Right ventricle myocardium superior (tissue), 1 donor: ENCODE data around the gene ARHGEF25. TPM values are rescaled to one million over a fixed set of nuclear protein-coding genes. Genes with fewer than 3 reads are reported as not detected.
"Not testable (repeated sequence)": the region's sequence is repeated elsewhere in the genome, so short reads cannot be mapped to it uniquely, and the experiment has no call there.

Experiments
- ATAC-seq: fragments of 200-7000 bp; cut with Tn5 transposase; one replicate; pipeline ENCODE4 v1.9.1; 2020; ENCODE audit warnings: mild to moderate bottlenecking; ENCODE audit not compliant: poor library complexity
- DNase-seq: peaks from one replicate; pipeline ENCODE4 v3.0.0-alpha.2; 2020
- intact Hi-C: fragments of 100-400 bp; cut with DNase I; formaldehyde crosslinking; loops from one replicate; pipeline ENCODE4 v1.11.2; 2022
- long read RNA-seq: library from polyadenylated mRNA; unstranded; transcript quantifications from one replicate; pipeline ENCODE4 v2.0.0, GENCODE V29; 2021
- total RNA-seq: library from RNA; stranded (reverse); fragmentation: NEBNext Ultra II Directional; extraction: Animal tissue kit (Norgen Biotek cat#: 25700); gene quantifications from one replicate; pipeline ENCODE4 v1.2.1, GENCODE V29; 2021
- donor health status: DM: no; HTN: yes; CAD: no; lungs with severe emphysema.

ARHGEF25 gene
- total RNA-seq, result 14.3 TPM
- long read RNA-seq, partial matches to known transcripts, result 0 of 3 reads
- long read RNA-seq, other reads (novel, unspliced or antisense), result 3 of 3 reads

DNA sequence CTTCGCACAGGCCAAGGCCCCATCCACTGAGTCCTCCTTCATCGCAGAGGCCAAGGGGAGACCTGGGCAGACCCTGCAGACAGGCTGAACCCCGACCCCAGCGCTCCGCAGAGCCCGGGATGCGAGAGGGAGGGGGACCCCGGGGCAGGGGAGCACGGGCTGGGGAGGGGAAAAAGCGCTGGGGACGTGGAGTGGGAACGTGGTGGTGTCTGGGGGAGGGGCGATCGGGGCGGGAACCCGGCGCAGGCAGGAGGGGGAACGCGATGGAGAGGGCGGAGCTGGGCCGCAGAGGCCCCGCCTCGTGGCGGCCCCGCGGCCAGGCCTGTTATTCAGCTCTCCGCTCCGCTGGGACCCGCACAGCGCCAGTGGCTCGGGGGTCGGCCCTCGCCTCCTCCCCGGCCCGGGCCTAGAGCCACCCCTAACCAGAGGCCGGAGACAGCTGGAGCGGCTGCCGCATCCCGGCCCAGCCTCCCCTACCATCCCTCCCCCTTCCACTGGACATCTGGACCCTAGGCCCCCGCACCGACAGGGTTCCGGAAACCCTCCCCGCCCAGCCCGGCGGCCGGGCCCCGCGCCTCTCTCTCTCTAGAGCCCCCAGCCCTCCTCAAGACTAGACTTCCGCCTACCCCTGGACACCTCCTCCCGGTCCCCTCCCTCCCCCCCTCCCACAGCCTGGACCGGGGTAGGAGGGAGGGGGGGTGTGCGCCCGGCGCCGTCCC, at the start of gene ARHGEF25:
Gene ARHGEF25, plus strand, starts transcription at position 328 of the 719 bp plus-strand sequence. CDS start 460 bp downstream, outside the sequence.
- DNase-seq, result peak; percentile 88
- intact Hi-C loops, result no loop called here
- peak; percentile 94 for ATAC-seq

DNA sequence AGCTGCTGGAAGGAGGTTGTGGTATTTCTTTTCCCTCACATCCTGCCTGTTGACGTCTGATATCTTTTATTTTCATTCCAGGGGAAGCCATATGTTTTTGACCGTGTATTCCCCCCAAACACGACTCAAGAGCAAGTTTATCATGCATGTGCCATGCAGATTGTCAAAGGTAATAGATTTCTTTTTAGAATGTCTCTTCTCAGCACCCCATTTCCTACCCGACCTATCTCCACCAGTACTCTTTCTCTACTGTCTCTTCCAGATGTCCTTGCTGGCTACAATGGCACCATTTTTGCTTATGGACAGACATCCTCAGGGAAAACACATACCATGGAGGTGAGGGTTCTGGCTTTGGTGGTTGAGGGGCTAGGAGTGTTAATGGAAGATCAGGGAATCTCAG, 47.9 kb upstream of the ARHGEF25 start:
- intact Hi-C loops, result no loop called here
- ATAC-seq (no peak), DNase-seq (no peak)

DNA sequence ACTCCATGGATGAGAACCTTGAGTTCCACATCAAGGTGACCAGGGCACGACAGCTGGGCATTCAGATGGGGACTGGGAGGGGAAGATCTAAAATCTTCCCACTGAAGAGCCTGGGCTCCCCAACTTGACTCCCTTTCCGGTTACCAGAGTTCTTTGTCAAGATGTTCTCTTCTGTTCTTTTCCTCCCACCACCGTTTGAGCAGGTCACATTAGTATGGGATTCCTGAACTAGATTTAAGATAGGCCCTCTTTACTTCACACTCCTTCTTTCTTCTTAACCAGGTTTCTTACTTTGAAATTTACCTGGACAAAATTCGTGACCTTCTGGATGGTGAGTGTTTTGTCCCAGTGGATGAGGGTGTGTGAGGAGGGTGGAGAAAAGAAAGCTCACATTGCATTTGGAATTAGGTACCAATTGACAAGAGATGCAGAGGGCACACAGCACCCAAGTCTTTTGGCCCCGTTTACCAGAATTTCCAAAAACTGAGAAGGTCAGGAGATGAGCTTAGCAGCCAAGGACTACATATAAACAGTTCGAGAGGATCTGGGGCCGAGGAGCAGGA, 47.0 kb upstream of the ARHGEF25 start:
- DNase-seq (no peak), ATAC-seq (no peak)
- intact Hi-C loops, result no loop called here

DNA sequence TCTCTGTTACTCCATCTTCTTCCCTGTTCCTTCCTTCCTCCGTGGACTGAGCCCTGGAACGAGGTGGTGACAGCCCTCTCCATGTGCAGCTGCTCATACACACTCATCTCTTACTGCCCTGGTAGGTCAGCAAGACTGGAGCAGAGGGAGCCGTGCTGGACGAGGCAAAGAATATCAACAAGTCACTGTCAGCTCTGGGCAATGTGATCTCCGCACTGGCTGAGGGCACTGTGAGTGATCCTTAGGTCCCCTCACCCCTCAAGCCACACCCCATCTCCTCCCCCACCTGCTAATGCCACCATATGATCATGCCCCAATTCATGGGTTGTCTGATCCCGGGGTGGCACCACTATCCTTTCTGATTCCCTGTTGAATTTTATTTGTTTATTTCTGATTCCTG, 42.4 kb upstream of the ARHGEF25 start:
- ATAC-seq, result no peak
- intact Hi-C loops, result no loop called here
- DNase-seq, result no peak

DNA sequence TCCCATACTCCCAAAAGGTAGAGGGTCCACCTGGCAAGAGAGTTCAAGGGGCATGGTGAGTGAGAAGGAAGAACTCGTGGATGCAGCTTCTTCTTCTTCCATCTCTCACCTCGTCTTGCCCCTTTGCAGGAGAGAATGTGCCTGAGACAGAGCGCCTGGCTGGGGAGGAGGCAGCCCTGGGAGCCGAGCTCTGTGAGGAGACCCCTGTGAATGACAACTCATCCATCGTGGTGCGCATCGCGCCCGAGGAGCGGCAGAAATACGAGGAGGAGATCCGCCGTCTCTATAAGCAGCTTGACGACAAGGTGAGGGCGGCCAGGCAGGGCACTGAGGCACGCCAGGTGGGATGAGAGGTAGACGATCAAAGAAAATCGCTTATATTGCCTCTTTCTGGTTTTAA, 41.4 kb upstream of the ARHGEF25 start:
- intact Hi-C loops, result no loop called here
- DNase-seq (no peak), ATAC-seq (no peak)

DNA sequence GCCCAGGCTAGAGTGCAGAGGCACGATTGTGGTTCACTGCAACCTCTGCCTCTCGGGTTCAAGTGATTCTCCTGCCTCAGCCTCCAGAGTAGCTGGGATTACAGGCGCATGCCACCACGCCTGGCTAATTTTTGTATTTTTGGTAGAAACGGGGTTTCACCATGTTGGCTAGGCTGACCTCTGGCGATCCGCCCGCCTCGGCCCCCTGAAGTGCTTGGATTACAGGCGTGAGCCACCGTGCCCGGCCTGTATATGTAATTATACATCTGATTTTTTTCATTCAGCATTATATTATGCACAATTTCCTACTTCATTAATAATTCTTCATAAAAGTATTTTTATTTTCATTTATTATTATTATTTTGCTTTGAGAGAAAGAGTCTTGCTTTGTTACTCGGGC, 40.8 kb upstream of the ARHGEF25 start:
- ATAC-seq, intact Hi-C loops: not testable (repeated sequence)

DNA sequence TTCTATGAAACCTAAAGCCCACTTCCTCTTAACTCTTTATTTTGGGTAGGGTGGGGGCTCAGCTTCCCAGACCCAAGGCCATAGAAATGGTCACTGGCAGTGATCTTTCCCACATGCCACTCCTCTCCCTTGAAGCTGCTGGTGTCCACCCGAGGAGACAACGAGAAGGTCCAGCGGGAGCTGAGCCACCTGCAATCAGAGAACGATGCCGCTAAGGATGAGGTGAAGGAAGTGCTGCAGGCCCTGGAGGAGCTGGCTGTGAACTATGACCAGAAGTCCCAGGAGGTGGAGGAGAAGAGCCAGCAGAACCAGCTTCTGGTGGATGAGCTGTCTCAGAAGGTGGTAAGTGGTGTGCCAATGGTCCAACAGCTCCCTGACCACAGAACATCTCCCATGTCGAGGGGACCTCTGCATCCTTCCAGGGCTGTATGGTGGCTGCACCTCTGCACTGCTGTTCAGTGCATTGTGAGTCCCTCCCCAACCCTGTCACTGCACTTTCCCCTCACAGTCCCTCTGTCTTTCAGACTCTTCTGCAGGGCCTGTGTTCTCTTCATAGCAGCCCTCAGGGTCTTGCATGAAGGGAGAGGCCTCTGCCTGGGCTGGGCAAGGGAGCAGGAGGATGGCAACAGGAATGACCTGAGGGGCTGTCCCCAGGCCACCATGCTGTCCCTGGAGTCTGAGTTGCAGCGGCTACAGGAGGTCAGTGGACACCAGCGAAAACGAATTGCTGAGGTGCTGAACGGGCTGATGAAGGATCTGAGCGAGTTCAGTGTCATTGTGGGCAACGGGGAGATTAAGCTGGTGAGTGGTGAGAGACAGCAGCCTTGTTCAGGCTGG, 39.1 kb upstream of the ARHGEF25 start:
- ATAC-seq (no peak), DNase-seq (no peak)
- intact Hi-C loops, result no loop called here

More for the DNA sequence above, 40.8 kb upstream of the ARHGEF25 start:
- DNase-seq, result not testable (repeated sequence)

DNA sequence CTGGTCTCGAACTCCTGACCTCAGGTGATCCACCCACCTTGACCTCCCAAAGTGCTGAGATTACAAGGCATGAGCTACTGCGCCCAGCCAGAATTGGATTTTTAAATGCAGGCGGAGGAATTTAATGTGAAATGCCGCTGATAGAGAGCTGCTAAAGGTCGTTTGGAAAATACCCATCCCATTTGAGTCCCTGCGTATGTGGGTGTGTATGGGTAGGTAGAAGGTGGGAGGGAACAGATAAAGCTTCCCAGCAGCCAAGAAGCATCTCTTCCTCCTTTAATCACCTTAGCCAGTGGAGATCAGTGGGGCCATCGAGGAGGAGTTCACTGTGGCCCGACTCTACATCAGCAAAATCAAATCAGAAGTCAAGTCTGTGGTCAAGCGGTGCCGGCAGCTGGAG, 36.4 kb upstream of the ARHGEF25 start:
- no peak for ATAC-seq
- intact Hi-C loops, result no loop called here
- no peak for DNase-seq

DNA sequence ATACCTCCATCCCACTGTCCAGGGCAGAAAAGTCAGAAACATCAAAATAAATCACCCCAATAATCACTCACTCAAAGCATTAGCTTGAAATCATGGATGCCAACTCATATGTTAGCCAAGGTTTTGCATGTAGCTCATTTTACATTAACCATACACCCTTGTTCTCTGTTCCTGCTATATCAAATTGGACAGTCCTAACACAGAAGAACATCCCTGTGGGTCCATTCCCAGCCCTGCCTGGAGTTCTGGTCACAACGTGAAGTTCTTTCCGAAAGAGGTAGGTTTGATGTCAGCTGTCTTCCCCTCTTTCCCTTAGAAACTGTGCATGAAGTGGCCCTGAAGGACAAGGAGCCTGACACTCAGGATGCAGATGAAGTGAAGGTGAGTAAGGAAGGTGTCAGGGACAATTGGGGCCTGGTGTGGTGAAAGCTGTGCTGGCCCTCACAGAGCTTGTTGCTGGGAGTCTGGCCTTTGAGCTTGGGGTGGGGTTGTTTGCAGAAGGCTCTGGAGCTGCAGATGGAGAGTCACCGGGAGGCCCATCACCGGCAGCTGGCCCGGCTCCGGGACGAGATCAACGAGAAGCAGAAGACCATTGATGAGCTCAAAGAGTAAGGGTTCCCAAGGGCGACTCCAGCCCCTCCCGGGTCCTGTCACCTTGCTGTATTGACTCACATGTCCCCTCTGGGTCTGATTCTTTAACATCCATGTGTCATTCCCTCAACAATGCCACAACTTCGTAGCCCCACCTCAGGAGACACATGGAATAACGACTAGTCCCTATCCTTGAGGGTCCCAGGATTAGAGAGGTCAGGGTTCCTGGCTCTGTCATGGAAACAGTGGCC, 35.2 kb upstream of the ARHGEF25 start:
- ATAC-seq (no peak), DNase-seq (no peak)
- intact Hi-C loops, result no loop called here

DNA sequence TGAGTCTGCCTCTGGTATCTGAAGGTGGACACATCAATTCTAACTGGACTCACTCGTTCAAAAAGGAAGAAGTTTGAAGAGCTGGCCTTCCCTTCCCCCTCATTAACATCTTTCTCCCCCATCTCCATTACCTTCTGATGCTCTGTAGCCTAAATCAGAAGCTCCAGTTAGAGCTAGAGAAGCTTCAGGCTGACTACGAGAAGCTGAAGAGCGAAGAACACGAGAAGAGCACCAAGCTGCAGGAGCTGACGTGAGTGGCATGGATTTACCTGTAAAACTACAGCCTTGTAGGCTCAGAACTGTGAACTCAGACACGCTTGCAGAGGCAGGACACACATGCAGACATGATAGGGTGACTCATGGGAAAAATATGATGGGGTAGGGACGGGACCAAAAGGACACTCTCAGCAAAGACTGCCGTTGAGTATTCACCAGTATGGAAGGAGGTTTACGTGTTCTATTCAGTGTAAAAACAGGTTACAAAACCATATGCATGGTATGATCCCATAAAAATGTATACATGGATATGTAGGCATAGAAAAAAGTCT, 34.5 kb upstream of the ARHGEF25 start:
- no peak for DNase-seq
- no peak for ATAC-seq
- intact Hi-C loops, result no loop called here

DNA sequence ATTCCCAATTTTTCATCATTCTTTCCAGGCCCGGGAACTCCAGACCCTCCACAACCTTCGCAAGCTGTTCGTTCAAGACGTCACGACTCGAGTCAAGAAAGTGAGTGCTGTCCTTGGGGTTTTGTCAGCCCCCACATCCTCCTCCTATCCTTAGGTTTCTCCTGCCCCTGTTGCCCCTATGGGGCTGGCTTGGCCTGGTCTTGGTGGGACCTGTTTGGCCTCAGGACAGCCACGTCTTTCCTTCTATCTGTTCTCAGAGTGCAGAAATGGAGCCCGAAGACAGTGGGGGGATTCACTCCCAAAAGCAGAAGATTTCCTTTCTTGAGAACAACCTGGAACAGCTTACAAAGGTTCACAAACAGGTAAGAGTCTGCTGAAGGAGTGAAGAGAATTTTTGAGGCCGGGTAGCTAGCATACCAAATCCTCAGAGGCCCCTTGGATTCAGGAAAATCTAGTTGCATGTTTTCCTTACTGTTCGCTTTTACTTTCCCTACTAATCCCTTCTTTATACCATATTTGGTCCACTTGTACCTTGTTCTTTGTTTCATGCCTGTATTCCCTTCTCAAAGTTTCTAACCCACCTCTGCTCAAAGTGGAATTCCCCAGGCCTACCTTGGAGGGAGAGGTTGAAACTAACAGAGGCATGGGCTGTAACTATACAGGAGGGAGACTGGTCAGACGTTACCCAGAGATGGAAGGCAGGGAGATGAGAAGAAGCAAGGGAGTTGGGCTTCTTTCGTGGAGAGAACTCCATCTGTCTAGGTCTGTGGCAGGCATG, 33.1 kb upstream of the ARHGEF25 start:
- ATAC-seq (no peak), DNase-seq (no peak)
- intact Hi-C loops, result no loop called here

DNA sequence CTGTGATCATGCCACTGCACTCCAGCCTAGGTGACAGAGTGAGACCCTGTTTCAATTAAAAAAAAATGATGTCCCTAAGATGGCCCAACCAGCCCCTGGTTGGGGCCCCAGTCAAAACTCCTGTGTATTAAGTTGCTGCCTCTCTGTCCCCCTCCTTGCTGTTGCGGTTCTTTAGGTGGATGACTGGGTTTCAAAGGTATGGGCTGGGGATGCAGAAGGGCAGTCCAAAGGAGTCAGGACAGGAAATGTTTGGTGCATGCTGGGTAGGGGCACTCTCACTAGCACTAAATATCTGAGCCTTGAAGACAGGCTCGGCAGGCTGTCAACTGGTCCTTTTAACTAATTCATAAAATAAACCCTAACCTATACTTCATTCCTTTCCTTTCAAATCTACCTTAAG, 32.2 kb upstream of the ARHGEF25 start:
- no peak for ATAC-seq
- DNase-seq, result no peak
- intact Hi-C loops, result no loop called here

DNA sequence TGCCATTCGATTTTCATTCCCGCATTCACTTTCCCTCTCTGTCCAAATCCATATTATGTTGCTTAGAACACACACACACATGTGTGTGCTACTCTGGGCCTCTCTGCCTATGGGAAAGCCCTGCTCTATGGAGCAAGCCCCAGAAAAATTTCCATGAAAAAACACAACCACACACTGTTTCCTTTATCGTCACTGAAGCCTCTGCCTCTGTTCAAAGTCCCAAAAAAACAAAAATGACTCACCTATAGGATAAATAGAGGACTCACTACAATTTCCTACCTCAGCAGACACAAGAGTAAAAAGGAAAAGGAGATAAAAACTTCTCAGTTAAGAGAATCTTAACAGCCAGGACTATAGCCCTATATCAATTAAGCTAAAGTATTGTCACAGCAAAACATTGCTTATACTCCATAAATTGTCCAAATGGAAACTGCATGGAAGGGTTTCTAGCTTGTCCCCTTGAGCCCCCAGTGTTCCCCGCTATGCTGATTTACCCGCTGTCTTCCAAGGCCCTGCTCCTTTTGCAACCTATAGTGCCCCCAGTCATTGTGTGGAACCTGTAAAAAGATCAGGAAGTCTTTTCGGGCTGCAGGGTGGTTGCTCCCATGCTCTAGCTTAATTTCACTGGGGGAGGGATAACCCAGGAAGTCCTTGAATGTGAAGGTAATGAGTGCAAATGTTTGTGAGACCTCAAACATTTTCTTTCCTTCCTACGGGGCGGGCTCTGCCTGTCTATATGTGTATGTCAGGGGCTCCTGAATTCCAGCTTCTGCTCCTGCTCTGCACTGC, 31.4 kb upstream of the ARHGEF25 start:
- intact Hi-C loops, result loop anchor here (2.0 to 5.0 kb wide), 2 partner anchors 45 to 107 kb away; no protein-coding TSS in a partner anchor
- DNase-seq (no peak), ATAC-seq (no peak)

DNA sequence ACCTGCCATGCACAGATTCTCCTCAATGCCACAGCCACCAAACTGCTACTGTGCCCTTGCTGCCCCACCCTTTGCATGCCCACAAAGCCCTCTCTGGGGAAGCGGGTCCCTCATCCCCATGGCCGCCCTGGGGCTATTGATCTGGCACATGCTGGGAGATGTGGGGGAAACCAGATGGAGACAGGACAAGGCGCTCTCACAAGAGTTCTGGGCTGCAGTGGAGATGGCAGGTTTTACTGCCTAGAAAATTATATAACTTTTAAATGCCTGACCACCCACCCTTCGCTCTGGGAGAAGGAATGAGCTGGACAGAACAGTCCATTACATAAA, 30.8 kb upstream of the ARHGEF25 start:
- ATAC-seq (no peak), DNase-seq (no peak)
- intact Hi-C loops, result loop anchor here (2.0 to 5.0 kb wide), 2 partner anchors 44 to 107 kb away; no protein-coding TSS in a partner anchor

DNA sequence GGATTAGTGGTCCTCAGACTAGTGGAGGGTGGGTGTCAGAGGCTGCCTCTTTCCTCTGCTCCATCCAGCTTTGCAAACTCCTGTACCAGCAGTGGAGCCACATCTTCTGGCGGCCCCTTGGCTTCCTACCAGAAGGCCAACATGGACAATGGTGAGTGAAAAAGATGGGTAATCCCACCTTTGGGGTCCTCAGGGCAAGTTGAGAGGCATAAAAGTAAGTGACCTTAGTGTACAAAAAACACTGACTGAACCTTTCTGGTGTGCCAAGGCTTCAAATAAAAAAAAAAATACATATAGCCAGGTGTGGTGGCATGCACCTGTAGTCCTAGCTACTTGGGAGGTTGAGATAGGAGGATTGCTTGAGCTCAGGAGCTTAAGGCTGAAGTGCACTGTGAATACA, 29.4 kb upstream of the ARHGEF25 start:
- intact Hi-C loops, result loop anchor here (2.0 to 5.0 kb wide), 2 partner anchors 43 to 105 kb away; no protein-coding TSS in a partner anchor
- ATAC-seq (no peak), DNase-seq (no peak)

DNA sequence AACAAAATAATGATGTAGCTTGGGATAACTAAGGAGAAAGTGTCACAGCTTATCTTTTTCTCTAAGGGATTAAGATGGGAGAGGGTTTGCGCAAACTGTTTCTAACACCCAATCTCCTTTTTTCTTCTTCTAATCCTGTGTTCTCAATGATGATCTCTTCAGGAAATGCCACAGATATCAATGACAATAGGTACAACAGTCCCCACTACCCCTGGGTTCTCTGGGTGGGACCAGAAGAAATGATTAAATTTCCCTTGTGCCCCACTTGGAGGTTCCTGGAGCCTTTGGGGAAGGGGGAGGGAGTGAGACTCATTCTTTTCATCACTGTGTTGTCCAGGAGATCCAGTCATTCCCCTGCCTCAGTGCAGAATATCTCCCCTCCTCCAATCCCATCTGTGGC, 28.8 kb upstream of the ARHGEF25 start:
- intact Hi-C loops, result loop anchor here (5.0 kb wide), 1 partner anchor 105 kb away; no protein-coding TSS in a partner anchor
- DNase-seq (no peak), ATAC-seq (no peak)
